NOMO-1 treated with DMSO at 0.1 percent for 48 hours (cell line): ENCODE results near the gene SUMF2.
"Not testable (repeated sequence)": the region's sequence is repeated elsewhere in the genome, so short reads cannot be mapped to it uniquely, and the experiment has no call there.

Experiments
- DNase-seq: peaks from one replicate; lab custom pipeline; 2025; ENCODE audit not compliant: unreplicated experiment; lab: John Stamatoyannopoulos, UW

SUMF2 gene

DNA sequence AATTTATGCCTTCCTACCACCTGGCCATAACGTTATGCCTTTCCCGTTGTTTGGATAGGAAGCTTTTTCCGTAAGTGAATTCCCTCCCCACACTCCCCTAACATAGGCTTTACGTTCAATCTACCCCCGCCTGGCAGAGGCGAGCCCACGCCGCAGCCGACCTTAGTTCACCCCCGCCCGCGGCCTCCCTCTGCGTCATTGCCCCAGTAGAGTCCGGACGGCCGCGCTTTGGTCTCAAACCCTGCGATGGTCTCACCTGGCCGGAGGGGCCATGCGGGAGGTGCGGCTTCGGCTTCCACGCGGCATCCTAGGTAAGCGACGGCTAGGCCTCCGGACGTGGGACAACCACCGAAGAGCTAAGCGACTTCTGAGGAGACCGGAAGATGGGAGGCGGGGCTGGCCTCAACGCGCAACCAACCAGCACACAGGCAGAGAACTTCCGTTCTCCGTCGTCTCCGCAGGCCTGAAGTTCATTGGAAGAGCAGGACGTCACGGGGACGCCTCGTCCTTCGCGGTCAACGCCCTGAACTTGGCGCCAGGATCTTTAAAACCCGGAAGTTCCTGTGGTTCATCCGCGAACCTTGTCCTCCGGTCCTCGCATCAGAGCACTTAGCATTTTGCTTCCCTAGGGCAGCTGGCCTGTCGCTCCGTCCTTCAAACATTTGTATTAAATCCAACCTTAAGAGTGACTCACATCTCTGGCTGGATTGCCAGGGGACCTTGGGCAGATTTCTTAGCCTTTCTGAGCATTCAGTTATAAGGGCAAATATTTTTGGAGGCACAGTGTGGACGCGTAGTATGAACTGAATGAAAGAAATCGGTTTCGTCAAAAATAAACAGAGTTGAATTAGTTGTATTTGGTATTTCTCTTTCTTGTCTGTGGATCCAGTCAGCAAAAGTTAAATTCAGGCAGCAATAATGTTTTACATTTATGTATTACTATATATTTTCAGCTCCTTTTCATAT, 42.3 kb downstream of the SUMF2 start, which contains the start of gene CHCHD2:
Gene CHCHD2, minus strand, starts transcription at position 369 of the 966 bp plus-strand sequence. Its CDS starts 63 bp downstream, at position 306.
- peak; percentile 98 for DNase-seq

DNA sequence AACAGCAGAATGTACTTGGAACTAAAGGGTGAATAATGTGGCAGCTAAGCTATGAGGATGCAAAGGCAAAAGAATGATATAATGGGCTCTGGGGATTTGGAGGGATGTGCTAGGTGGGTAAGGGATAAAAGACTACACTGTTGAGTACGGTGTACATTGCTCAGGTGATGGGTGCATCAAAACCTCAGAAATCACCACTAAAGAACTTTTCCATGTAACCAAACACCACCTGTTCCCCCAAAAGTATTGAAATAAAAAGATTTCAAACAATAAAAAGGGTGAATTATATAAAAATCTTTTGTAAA, 43.8 kb downstream of the SUMF2 start:
- no peak for DNase-seq

DNA sequence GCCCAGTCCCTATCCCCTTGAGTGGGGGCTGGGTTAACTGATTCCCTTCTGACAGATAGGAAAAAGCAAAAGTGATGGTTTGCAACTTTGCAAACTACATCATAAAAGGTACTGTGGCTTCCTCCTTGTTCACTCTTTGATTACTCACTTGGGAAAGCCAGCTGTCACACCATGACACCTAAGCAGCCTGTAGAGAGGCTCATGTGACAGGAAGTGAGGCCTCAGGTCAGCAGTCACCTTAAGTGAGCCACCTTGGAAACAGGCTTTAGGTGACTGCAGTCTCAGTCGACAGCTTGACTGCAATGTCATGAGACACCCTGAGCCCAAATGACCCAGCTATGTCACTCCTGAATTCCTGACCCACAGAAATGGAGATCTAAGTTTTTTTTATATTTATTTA, 46.5 kb downstream of the SUMF2 start:
- no peak for DNase-seq

DNA sequence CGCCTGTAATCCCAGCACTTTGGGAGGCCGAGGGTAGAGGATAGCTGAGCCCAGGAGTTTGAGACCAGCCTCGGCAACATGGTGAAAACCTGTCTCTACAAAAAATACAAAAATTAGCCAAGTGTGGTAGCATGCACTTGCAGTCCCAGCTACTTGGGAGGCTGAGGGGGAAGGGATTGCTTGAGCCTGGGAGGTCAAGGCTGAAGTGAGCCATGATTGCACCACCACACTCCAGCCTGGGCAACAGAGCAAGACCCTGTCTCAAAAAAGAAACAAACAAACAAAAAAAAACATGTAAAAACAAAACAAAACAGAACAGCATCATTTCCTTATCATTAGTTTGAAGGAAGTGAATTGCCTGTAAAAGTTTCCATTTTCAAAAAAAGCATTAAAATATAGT, 48.2 kb downstream of the SUMF2 start:
- DNase-seq = not testable (repeated sequence)

- DNase-seq = no peak
These were observed 51.9 kb downstream of the SUMF2 start, which contains the start of gene NUPR2 for GRCh38 chr7:56115852-56116538. NUPR2 (minus strand) TSS chr7:56116417; CDS start chr7:56116314, 103 bp downstream.

DNA sequence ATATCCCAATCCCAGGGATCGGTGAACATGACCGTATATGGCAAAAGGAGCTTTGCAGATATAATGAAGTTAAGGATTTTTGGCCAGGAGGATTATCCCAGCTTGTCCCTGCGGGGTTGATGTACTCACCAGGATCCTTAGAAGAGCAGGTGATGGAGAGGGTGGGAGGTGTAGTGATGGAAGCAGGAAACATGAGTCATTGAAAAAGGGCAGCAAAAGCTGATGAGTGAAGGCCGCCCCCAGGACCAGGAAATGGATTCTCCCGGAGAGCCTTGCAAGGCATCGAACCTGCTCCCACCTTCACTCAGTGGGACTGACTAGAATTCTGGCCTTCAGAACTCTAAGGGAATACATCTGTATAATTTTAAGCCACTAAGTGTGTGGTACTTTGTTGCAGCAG, 57.4 kb downstream of the SUMF2 start:
- no peak for DNase-seq

DNA sequence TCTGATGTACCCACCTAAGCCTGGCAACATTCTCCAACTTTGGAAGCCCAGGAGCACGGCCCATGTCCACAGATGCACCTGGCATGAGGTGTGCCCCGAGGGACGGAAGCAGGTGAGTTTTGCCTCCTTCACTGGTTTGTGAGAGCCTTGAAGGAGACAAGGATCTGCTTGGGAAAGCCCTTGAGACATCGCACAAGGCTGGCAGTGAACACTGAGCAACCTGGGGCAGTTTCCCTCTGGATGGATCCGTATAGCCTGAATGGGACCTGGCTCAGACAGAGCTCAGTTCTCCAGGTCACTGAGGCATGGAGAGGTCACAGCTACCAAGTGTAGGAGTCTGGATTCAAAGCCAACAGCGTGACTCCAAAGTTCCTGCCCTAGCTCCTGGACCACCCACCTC, 60.9 kb downstream of the SUMF2 start:
- no peak for DNase-seq

- peak; percentile 79 for DNase-seq
These were observed 61.7 kb downstream of the SUMF2 start for GRCh38 chr7:56125831-56126230.

DNA sequence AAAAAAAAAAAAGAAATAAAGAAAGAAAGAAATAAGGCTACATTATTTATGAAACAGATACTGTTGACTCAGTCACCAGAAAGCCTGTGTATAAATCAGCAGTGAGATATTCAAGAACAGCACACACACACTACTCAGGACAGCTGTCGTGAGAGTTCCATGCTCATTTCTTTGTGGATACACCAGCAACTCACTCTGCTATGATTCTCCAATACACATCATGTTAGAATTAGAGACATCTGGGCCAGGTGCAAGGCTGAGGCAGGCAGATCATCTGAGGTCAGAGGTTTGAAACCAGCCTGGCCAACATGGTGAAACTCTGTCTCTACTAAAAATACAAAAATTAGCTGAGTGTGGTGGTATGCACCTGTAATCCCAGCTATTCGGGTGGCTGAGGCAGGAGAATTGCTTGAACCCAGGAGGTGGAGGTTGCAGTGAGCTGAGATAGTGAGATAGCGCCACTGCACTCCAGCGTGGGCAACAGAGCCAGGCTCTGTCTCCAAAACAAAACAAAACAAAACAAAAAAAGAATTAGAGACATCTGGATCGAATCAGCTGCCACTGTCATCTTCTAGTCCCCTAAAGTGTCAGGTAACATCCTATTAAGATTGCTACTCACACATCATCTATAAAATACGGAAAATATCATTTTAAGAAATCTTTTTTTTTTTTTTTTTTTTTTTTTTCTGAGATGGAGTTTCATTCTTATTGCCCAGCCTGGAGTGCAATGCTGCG, 63.3 kb downstream of the SUMF2 start:
- DNase-seq = no peak
